AG08395 (cell line): Measurements from ENCODE around the gene SH3GLB1.

Experiments used
- DNase-seq: peaks from one replicate; pipeline ENCODE4 v3.0.0; 2012; ENCODE audit warnings: mixed read lengths, low spot score

The SH3GLB1 gene

DNA sequence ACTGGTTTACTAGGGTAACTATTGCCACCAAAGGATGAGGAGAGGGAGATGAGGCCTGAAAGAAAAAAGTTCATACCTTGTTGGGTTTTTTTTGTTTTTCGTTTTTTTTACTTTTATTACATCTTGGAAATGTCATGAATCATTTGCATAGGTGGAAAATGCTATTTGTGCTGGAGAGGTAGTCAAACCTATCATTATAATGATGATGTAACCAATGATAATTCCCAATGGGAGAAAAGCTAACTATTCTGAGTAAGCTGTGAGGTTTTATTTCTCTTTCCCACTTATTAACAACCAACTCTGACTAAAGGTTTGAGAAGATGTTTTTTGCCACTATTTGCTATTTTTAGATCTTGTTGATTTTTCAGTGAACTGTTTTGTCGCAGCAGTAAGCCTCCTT is 29.0 kb downstream of the SH3GLB1 start:
- DNase-seq: no peak

DNA sequence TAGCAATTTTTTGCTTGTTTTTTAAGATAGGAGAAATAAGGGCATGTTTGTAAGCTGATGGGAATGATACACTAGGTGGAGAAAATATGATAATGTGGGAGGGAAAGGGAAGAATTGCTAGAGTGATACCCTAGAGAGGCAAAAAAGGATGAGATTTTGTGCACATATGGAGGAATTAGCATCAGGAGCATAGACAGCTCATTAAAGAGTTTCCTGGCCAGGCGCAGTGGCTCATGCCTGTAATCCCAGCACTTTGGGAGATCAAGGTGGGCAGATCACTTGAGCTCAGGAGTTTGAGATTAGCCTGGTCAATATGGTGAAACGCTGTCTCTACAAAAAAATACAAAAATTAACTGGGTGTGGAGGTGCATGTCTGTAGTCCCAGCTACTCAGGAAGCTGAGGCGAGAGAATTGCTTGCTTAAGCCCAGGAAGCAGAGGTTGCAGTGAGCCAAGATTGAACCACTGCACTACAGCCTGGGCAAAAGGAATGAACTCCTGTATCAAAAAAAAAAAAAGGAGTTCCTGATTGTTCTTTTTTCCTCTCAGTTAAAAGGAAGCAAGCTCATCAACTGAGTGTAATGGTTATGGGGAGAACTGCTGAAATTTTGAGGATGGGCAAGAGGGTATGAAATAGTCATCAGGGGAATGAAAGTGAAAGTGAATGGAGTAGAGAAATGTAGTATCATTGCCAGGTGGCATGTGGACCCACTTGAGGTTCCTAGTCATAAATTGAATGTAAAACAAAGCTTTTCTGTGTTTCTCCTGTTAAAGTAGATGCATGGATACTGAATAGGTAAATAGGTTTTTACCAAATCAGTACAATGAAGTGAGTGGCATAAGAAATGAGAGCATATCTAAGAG is 35.5 kb downstream of the SH3GLB1 start:
- DNase-seq: no peak

DNA sequence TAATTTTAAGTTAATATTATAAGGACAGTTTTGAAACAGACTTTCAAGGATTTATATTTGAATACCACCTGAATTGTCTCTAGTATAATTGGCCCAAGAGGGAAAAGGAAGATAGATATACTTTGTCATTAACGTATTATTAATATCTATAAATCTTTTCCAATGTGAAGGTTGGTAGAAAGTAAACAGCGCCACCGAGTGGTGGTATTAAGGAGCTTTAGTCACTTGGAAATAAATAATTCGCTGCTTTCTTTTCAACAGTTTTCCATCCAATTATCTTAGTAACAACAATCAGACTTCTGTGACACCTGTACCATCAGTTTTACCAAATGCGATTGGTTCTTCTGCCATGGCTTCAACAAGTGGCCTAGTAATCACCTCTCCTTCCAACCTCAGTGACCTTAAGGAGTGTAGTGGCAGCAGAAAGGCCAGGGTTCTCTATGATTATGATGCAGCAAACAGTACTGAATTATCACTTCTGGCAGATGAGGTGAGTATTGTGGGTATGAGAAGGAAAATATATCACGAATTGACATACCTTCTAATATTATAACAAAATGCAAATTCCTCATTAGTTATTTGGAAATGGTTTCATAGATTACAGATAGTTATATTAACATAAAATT is 37.7 kb downstream of the SH3GLB1 start:
- no peak for DNase-seq

DNA sequence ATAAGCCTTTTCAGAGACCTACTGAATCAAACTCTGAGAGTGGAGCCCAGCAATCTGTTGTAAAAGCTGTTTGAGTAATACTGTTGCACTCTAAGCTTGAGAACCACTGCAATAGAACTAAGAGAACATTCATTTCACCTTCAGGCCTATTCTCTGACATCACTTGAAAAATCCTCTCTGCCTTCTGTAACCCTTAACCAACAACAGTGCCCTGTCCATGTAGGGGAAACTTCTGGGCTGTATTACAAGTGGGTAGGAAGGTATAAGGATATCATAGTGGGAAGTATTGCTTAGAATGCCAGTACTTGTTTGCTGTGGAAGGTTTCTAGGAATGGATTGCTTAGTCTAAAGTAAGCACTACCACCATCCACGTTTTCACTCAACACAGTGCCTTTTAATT is 42.9 kb downstream of the SH3GLB1 start:
- DNase-seq: no peak

DNA sequence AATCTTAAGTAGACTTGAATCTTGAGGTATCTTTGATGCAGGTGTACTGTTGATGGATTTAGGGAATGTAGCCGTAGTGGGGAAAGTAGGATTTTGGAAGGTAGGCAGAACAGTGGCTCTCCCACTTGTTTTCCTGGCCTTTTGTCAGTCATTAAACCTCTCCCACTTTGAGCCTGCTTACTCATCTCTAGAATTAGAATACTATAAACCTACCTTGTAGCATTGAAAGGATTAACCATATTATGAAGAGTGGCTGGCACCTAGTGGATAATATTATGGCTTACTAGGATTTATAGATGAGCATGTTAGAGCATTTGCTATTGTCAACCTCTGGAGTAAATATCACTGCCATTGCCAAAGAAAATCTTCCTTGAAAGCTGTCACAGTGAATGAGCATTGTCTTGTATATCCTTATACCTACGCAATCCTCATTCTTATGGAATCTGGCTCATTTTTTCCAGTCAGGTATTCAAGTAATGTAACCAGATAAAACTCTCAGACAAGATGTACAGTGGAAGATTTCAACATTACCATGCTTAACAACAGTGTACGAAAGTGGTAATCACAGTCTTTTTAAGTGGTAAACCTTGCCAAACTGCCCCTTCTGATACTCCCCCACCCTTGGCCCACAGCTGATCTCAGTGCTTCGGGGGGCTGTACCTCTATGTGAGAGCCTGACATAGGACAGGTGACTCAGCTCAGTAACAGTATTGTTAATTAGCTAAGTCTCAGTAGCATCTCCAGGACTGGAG is 44.4 kb downstream of the SH3GLB1 start:
- DNase-seq: no peak

DNA sequence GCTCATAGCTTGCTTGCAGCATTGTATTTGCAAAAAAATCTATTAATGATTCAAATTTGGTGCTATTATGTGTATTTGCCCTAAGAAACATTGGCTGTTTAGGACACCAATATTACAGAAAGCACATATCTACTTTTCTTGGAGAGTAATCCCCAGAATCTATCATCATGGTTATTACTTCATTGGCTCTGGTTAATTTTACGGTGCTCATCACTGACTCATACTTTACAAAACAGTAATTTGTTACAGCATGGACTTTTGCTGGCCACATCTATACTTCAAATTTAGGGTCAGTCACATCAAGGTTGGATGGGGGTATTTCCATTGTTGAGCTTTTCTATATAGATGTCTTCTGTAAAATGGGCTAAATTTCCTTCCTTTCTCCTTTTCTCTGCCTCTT is 45.7 kb downstream of the SH3GLB1 start:
- DNase-seq: no peak

DNA sequence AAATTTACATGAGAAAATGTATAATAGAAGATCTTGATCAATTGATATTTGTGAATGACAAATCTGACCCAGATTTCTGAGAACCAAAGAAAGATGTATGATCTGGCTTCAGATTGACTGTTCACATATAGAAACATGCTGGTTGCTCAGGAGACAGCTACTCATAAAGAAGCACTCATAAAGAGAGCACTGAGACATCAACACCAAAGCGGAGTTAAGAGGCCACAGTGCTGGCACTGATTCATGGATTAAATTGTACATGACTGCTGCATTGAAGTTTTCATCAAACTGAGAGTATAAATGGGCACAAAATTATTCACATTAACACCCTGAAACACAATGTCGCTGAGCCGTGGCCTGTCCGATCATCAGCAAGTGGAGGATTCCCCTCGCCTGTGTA is 46.2 kb downstream of the SH3GLB1 start:
- no peak for DNase-seq

DNA sequence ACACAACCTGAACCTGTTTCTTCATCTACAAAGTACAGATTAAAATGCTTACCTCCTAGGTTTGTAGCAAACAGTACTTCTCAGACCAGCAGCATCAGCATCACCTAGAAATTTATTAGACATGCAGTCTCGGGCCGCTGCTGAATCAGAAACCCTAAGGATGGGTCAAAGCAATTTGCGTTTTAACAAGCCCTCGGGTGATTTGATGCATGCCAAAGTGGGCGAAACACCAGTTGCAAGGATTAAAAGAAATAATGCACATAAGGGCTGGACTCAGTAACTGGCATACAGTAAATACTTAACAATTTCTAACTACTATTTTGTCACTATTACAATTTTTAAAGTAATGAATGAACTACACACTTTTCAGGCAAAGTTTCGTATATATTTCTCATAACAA is 47.5 kb downstream of the SH3GLB1 start:
- DNase-seq: no peak

DNA sequence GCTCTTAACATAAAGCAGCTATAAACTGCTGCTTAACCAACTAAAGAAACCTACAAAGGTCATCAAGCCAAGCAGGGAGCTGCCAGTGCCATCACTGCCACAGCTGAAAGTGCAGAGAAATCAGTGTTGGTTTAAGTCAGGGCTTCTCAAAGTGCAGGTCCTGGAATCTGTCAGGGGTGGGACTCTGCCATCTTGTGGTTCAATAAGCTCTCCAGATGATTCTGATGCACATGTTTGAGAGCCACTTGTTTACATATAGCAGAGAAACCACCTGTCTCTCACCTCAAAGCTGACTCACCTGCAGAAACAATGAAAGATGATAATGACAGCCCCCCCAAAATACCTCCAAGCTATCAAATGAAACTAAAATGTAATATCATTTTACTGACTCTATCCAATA is 49.3 kb downstream of the SH3GLB1 start:
- DNase-seq: no peak

DNA sequence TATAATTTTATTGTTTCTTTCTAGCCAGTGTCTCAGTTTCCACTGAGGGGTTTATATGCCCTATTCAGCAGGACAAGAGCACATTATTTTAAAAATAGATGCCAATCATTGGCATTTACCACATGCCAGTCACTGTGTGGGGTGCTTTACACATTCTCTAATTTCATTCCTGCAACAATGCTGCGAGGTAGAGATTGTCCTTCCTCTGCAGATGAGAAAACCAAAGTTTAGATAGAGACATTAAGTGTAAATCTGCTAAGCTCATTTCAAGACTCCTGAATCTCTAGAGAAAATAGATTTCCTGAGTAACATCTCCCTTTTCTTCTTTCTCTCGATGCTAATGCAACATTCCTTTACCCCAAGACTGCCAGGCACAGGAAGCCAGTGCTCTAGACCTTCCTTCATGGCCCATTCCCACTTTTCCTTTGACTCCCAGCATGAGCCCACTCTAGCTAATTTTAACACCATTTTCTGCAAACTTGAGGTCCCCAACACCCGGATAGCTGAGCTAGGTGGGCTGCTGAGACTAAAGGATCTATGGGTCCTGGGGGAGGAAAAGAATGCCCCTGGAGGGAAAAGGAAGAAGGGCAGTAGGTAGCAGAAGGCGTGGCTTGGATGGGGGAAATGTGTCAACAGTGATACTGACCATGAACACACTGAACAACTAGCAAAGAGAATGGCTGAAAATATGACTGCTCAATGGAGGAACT is 50.0 kb downstream of the SH3GLB1 start:
- DNase-seq: no peak

DNA sequence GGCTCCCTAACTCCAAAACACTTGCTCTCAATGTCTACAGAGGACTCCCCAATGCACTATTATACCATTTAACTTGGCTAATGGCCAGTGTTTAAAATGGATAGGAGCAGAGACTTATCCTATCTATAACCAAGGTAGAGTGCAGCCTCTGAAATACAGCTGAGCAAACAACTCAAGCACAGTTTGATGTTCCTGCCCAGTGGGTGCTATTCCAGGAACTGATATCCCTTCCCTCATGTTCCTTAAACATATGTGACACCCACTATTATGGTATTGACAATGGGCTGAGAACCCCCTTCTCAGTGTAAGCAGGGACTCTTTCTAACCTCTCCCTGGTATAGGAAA is 51.7 kb downstream of the SH3GLB1 start:
- DNase-seq: no peak

DNA sequence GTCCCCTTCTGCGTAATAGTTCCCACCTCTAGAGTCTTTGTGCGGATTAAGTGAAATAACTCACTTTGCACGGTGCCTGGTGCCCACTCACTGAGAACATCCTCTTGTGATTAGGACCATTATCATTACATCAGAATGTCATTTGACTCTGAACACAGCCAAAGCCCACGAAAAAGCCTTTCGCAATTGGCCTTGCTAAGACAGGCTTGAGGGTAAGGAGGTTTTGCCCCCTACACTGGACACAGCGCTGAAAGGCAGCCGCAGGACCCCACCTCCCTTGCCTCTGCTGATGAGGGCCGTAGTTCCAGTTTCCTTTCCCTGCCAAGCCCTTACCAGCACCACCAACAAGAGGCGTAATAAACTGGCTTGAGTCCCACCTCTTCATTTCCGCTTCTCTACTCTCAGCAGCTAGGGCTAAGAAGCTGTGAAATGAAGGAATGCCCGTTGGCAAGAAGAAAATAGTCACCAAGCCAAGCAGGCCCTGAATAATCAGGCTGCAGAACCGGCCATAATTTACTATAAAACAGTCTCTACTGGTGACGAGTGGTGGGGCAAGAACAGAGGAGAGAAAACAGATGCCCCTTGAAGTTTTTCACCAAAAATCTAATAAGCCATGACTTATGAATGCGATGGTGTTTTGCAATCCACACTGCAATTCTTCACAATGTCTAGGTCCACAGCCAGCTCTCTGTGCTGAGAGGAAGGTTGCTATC is 53.1 kb downstream of the SH3GLB1 start:
- peak; percentile 65 for DNase-seq

DNA sequence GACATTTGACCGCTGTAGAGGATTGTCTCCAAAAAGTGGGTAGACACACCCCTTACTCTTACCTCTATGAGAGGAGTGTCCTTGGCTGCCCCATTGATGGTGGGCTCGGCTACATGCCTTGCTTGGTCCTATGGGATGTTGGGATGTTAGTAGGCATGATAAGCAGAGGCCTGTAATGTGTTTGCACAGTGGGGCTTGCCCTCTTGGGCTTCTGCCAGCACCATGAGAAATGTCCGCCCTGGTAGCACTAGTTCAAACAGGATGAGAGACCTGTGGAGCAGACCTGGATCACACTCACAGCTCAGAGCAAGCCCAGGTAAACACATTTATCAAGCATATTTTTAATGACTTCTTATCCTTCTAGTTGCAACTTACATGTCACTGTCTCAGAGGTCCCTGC is 54.2 kb downstream of the SH3GLB1 start:
- DNase-seq: no peak

DNA sequence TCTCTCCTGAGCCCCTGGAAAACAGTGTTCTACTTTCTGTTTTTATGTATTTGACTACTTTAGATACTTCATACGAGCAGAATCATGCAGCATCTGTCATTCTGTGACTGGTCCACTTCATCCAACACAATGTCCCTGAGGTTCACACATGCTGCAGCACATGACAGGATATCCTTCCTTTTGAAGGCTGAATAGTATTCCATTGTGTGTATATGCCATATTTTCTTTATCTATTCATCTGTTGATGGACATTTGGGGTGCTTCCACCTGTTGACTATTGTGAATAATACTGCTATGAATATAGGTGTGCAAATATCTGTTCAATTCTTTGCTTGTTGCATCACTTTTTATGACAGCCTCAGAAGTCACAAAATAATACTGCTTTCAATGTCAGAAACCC is 55.8 kb downstream of the SH3GLB1 start:
- DNase-seq: no peak

DNA sequence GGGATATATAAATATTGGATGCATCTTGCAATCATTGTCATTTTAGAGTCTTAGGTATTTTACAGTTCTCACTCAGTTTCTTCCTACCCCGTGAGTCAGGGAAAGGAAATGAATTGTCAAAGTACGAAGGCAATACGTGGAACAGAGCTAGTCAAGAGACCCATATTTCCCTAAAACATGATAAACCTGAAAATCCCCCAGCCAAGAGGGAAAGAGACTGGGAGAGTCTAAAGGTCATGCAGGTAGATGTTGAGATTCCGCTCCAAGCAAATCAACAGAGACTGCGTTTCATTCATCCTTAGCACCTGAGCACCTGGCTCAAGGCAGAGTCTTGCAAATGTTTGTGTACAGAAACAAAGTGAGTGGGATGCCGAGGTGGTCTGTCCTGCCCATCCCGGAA is 58.0 kb downstream of the SH3GLB1 start:
- DNase-seq: no peak

DNA sequence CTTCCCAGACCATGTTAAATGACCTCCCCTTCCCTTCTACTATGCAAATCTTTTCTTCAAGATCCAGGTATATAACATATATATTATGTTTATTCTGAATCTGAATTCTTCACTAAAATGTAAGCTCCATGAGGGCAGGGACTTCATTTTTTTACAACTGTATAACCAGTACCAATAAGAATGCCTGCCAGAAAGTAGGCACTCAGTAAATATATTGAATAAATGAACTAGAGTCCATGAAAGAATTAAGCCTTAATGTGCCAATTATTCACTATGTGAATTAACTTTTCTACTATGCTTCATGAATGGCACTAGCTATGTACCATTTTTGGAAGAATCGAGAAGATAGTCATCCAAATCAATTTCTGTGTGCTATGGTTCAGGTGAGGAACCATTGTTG is 60.1 kb downstream of the SH3GLB1 start:
- DNase-seq: no peak

DNA sequence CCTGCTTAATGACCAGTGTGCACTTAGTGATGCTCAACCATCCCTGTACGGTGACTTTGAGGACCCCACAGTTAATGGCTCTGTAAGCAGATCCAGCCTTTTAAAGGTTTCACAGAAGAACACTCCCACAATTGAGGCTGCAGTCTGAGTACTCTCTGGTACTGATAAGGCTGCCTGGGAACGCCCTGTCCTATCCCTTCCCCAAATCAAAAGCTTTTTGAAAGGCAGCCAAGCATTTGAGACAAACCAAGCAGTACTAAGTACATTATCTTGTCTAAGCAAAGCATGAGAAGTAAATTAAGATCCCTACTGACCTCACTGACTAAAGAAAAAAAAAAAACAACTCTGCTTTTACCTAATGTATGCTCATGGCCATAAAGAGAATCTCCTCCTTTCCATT is 60.7 kb downstream of the SH3GLB1 start:
- no peak for DNase-seq

DNA sequence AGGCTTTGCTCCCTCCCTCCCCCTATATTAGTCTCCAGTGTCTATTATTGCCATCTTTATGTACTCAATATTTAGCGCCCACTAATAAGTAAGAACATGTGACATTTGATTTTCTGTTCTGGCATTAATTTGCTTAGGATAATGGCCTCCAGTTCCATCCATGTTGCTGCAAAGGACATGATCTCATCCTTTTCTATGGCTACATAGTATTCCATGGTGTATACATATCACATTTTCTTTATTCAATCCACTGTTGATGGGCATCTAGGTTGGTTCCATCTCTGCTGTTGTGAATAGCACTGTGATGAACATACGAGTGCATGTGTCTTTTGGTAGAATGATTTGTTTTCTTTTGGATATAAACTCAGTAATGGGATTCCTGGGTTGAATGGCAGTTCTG is 61.3 kb downstream of the SH3GLB1 start:
- DNase-seq: no peak

DNA sequence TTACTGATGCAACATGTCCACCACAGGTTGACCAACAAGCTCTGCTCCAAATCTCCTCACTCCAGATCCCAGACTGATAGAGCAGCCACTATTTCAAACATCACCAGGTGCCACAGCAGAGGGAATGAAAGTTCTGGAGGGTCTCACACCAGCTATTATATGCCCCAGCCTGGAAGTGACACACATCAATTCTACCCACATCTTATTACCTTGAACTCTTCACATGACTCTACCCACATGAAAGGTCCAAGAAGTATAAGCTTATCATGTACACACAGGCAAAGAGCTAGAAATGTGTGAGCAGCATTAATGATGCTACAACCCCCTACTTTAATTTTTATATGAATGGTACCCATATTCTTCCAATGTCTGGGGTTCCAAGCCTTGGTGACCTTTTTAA is 64.2 kb downstream of the SH3GLB1 start:
- no peak for DNase-seq

DNA sequence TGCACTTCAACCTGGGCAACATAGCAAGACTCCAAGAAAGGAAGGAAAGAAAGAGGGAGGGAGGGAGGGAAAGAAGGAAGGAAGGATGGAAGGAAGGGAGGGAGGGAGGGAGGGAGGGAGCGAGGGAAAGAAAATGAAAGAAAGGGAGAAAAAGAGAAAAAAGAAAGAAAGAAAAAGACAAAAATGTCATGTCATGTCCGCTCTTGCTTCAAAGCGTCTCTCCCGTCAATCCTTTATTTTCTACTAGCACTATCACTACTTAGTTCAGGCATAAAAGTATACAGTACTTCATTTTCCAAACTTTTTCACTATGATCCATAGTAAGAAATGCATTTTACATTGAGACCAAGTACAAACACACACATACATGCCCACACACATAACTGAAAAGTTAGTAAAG is 64.7 kb downstream of the SH3GLB1 start:
- DNase-seq: no peak

DNA sequence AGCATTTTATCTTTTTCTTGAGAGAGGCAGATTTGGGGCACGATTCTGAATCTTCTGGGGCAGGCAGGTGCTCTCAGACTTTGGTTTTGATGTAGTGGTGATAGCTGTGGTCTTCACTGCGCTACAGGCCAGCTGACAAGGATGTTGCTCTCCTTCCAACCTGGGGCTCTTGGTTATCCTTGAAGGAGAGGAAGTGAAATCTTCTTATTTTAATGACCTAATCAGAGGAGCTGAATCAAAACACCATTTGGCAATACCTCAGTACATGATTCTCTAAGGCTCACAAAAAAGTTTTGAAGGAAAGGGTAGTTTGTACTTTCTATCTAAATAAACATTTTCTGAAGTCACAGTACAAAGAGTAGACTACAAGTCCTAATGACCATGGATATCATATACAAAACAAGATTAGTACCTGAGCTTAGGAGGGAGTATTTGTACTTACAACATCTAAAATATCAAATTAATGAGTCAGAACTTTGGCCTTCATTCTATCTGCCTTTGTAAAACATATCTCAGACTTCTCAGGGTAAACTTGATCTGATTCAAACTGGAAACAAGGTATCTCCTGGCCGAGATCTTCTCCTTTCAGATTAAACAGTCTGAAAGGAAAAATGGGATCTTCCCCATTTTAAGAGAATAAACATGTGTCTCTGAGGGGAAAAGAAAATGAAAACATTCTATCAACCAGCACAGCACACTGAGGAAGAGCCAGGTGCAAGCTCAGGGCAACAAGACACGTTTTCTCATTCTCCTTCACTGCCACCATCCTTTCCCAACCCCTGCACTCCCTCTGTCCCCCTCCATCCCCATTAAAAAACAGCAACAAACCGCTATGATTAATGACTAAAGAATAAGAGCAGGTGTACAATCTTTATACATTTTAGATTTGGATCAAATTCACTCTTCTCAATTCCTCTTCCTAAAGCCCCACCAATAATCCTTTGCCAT is 69.2 kb downstream of the SH3GLB1 start:
- DNase-seq: no peak
